ENCODE data around the gene CHCHD4. TPM values are rescaled to one million over a fixed set of nuclear protein-coding genes. Genes with fewer than 3 reads are reported as not detected.
A peak's percentile ranks its signal among the peaks of the same experiment; 100 is the strongest.

CHCHD4 gene
- total and polyA plus RNA-seq, 8 donors, result 3.2 to 8.6 (median 5.3) TPM

- H3K27ac ChIP-seq, result no peak overlapping the region
- DNase-seq, result peak in 1 of 6 donors; percentile 10
- no peak for FAIRE-seq
These were observed 13.6 kb upstream of the CHCHD4 start for GRCh38 chr3:14138109-14138877.

GRCh38 chr3:14137445-14137844 lies 12.8 kb upstream of the CHCHD4 start:
- DNase-seq, result no peak
- Histone ChIP-seq H3K36me3 (peaks cover 0 to 51% (median 15%) of the 10 kb centered on the region in 3 donors), H3K27ac (no peak overlapping the region), H3K4me3 (no peak overlapping the region), H3K27me3 (no peaks in the 10 kb centered on the region), H3K4me1 (no peaks in the 10 kb centered on the region), H3K9me3 (no peaks in the 10 kb centered on the region)
- TF ChIP-seq CTCF (IDR thresholded peaks at IDR 0.05), result no peak
- intact Hi-C loops (cut with DNase I), result no loop called here
- no peak for FAIRE-seq
- ATAC-seq, result no peak
- 61 to 73% methylated on average over 3 of the region's 3 CpGs for WGBS, 2 donors

More at GRCh38 chr3:14138109-14138877, 13.6 kb upstream of the CHCHD4 start:
- intact Hi-C loops (cut with DNase I), result no loop called here
- ATAC-seq, result no peak
- H3K36me3 ChIP-seq, result peaks cover 0 to 42% (median 9%) of the 10 kb centered on the region in 3 donors
- H3K4me1 ChIP-seq, result no peaks in the 10 kb centered on the region
- no peak overlapping the region for H3K4me3 ChIP-seq
- TF ChIP-seq CTCF (IDR thresholded peaks at IDR 0.05), result no peak
- 90 to 92% methylated on average over 16 of the region's 16 CpGs for WGBS, 2 donors
- no peaks in the 10 kb centered on the region for H3K27me3 ChIP-seq
- H3K9me3 ChIP-seq, result no peaks in the 10 kb centered on the region

GRCh38 chr3:14137004-14137403 lies 12.3 kb upstream of the CHCHD4 start:
- H3K9me3 ChIP-seq, result no peaks in the 10 kb centered on the region
- no peak for FAIRE-seq
- no peaks in the 10 kb centered on the region for H3K4me1 ChIP-seq
- WGBS, 2 donors, result 93% methylated on average over 3 of the region's 3 CpGs
- H3K27me3 ChIP-seq, result no peaks in the 10 kb centered on the region
- no peak for DNase-seq
- ATAC-seq, result peak in 2 of 4 donors; percentile 32 to 43
- intact Hi-C loops (cut with DNase I), result no loop called here
- no peak for TF ChIP-seq CTCF (IDR thresholded peaks at IDR 0.05)
- H3K4me3 ChIP-seq, result no peak overlapping the region
- H3K36me3 ChIP-seq, result peaks cover 2 to 55% (median 15%) of the 10 kb centered on the region in 3 donors
- H3K27ac ChIP-seq, result no peak overlapping the region

GRCh38 chr3:14135581-14135980 lies 10.9 kb upstream of the CHCHD4 start:
- TF ChIP-seq CTCF (IDR thresholded peaks at IDR 0.05), result no peak
- no peaks in the 10 kb centered on the region for H3K4me1 ChIP-seq
- DNase-seq (no peak), ATAC-seq (no peak), FAIRE-seq (no peak)
- H3K36me3 ChIP-seq, result peaks cover 3 to 63% (median 19%) of the 10 kb centered on the region in 3 donors
- H3K9me3 ChIP-seq, result no peaks in the 10 kb centered on the region
- H3K27ac ChIP-seq, result no peak overlapping the region
- H3K27me3 ChIP-seq, result no peaks in the 10 kb centered on the region
- H3K4me3 ChIP-seq, result no peak overlapping the region
- WGBS, 2 donors, result 91 to 95% methylated on average over 11 of the region's 11 CpGs
- intact Hi-C loops (cut with DNase I), result no loop called here

- FAIRE-seq, result no peak
- no peak for TF ChIP-seq CTCF (IDR thresholded peaks at IDR 0.05)
- intact Hi-C loops (cut with DNase I), result no loop called here
- Histone ChIP-seq H3K36me3 (peaks cover 3 to 70% (median 19%) of the 10 kb centered on the region in 3 donors), H3K4me3 (no peak overlapping the region), H3K4me1 (no peaks in the 10 kb centered on the region), H3K9me3 (no peaks in the 10 kb centered on the region), H3K27me3 (no peaks in the 10 kb centered on the region), H3K27ac (no peak overlapping the region)
- WGBS, 2 donors, result 90% methylated on average over 6 of the region's 6 CpGs
- ATAC-seq, result no peak
- no peak for DNase-seq
These were observed 9.6 kb upstream of the CHCHD4 start for GRCh38 chr3:14134291-14134690.
